Keratinocyte (primary cell): ENCODE data around the gene PCP2. TPM values are rescaled to one million over a fixed set of nuclear protein-coding genes. Genes with fewer than 3 reads are reported as not detected.

Experiments
- DNase-seq: peaks from one replicate; pipeline ENCODE4 v3.0.0-alpha.2; 2011; ENCODE audit warnings: low read depth, missing footprints, low spot score
- FAIRE-seq: peaks from 2 replicates; lab custom pipeline; 2011; peaks lifted over from hg19 to GRCh38; lab: Jason Lieb, UNC
- H2AFZ ChIP-seq: 2 replicates; pipeline ENCODE4 v1.6.0; 2012; ENCODE audit warnings: low read length, control low read depth, inconsistent platforms; ENCODE audit not compliant: control insufficient read depth
- H3K27ac ChIP-seq: 2 replicates; pipeline ENCODE4 v1.5.1; 2011; ENCODE audit warnings: low read length; ENCODE audit not compliant: control insufficient read depth, insufficient read depth
- H3K27me3 ChIP-seq: 3 replicates; pipeline ENCODE4 v1.6.0; 2011; ENCODE audit warnings: low read length; ENCODE audit not compliant: control insufficient read depth, insufficient read depth; ENCODE audit errors: extremely low read depth
- H3K36me3 ChIP-seq, 2 experiments: 2 replicates in 1 of 2; 3 replicates in 1 of 2; pipeline ENCODE4 v1.5.1; 2011; ENCODE audit warnings: low read length in 2 of 2, mild to moderate bottlenecking in 1 of 2; ENCODE audit not compliant: control insufficient read depth in 2 of 2, insufficient read depth in 2 of 2; ENCODE audit errors: extremely low read depth in 1 of 2
- H3K4me1 ChIP-seq: 3 replicates; pipeline ENCODE4 v1.5.1; 2011; ENCODE audit warnings: low read length; ENCODE audit not compliant: control insufficient read depth, insufficient read depth; ENCODE audit errors: extremely low read depth
- H3K4me2 ChIP-seq: 3 replicates; pipeline ENCODE4 v1.6.0; 2011; ENCODE audit warnings: low read depth, low read length; ENCODE audit not compliant: control insufficient read depth, insufficient read depth; ENCODE audit errors: extremely low read depth
- H3K4me3 ChIP-seq, 3 experiments: fragments of 200-600 bp in 1 of 3; sonication (generic) in 1 of 3; 2 replicates in 2 of 3; 3 replicates in 1 of 3; pipeline ENCODE4 v1.5.1; 2011 to 2016; ENCODE audit warnings: low read length in 3 of 3, mild to moderate bottlenecking in 3 of 3, control low read depth in 2 of 3, inconsistent platforms in 1 of 3, low read depth in 1 of 3, mixed read lengths in 1 of 3, mixed run types in 1 of 3, moderate library complexity in 1 of 3; ENCODE audit not compliant: control insufficient read depth in 2 of 3, insufficient read depth in 2 of 3; ENCODE audit errors: extremely low read depth in 1 of 3
- H3K79me2 ChIP-seq: 2 replicates; pipeline ENCODE4 v1.6.0; 2012; ENCODE audit warnings: low read length; ENCODE audit not compliant: control insufficient read depth, insufficient read depth
- H3K9ac ChIP-seq: 3 replicates; pipeline ENCODE4 v1.6.0; 2011; ENCODE audit warnings: low read length; ENCODE audit not compliant: control insufficient read depth, insufficient read depth; ENCODE audit errors: extremely low read depth
- H3K9me1 ChIP-seq: 3 replicates; pipeline ENCODE4 v1.6.0; 2011; ENCODE audit warnings: low read length; ENCODE audit not compliant: control insufficient read depth, insufficient read depth; ENCODE audit errors: extremely low read depth
- H3K9me3 ChIP-seq: 2 replicates; pipeline ENCODE4 v1.5.1; 2012; ENCODE audit warnings: low read depth, low read length; ENCODE audit not compliant: control insufficient read depth
- H4K20me1 ChIP-seq: 3 replicates; pipeline ENCODE4 v1.6.0; 2011; ENCODE audit warnings: low read length; ENCODE audit not compliant: control insufficient read depth, insufficient read depth; ENCODE audit errors: extremely low read depth
- EZH2 ChIP-seq: IDR thresholded peaks from one replicate; pipeline ENCODE4 v1.6.1; 2012; ENCODE audit warnings: inconsistent platforms, mild to moderate bottlenecking, low read length, moderate library complexity
- dilution Hi-C: fragments of 300-500 bp; cut with MboI; formaldehyde crosslinking; loops from one replicate; pipeline ENCODE4 v1.7.0; 2020; ENCODE audit warnings: low sequenced_read_pairs; ENCODE audit not compliant: extremely low pct_ligation_motif_present
- polyA plus RNA-seq, 5 experiments: library from polyadenylated mRNA; depleted of rRNA in 3 of 5; stranded (reverse) in 3 of 5; stranded (forward) in 1 of 5; unstranded in 1 of 5; fragments of >200 nt; gene quantifications; 1 replicate in 1 of 5; 2 replicates in 3 of 5; 3 replicates in 1 of 5; pipeline versions ENCODE4 v1.2.1 to v1.2.3, GENCODE V29; 2011 to 2012; ENCODE audit warnings: missing spikeins in 2 of 5, low read depth in 1 of 5, low replicate concordance in 1 of 5
- TF ChIP-seq, protein P1 (sequence below), 3 experiments: IDR thresholded peaks in 1 of 3; conservative IDR thresholded peaks in 1 of 3; optimal IDR thresholded peaks in 1 of 3; 2 replicates in 2 of 3; 3 replicates in 1 of 3; pipeline versions ENCODE3 to v1.5.1; 2011; ENCODE audit warnings: low read length in 3 of 3, mild to moderate bottlenecking in 3 of 3, moderate library complexity in 2 of 3, control low read depth in 1 of 3, inconsistent platforms in 1 of 3; ENCODE audit not compliant: insufficient read depth in 2 of 3; ENCODE audit errors: extremely low read depth in 1 of 3

PCP2 gene
- polyA plus RNA-seq, 1 donor (not counting 4 experiments of a cell fraction or from before 2014, with no cell fraction given): not detected

DNA sequence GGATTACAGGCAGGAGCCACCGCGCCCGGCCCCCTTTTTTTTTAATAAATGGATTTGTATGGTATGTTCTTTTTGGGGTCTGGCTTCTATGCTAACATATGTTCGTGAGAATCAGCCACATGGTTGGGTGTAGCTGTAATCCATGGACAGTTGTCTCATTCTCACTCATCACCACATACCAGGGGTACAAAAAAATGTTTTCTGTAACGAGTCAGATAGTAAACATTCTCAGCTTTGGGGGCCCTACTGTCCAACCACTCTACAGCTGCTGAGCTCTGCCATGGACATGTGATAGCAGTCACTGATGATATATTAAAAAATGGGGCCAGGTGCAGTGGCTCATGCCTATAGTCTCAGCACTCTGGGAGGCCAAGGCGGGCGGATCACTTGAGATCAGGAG is 30.2 kb upstream of the PCP2 start:
- Histone ChIP-seq H4K20me1 (no peaks in the 10 kb centered on the region), H3K4me1 (no peaks in the 10 kb centered on the region), H3K4me2 (no peak overlapping the region), H3K9me1 (no peaks in the 10 kb centered on the region), H3K9ac (no peak overlapping the region), H3K27ac (no peak overlapping the region), H3K9me3 (no peaks in the 10 kb centered on the region), H3K4me3 (no peak overlapping the region), H2AFZ (no peak overlapping the region), H3K27me3 (peaks cover under 1% of the 10 kb centered on the region), H3K36me3 (no peaks in the 10 kb centered on the region), H3K79me2 (no peaks in the 10 kb centered on the region)
- no peak for TF ChIP-seq EZH2
- TF ChIP-seq, protein P1, sequence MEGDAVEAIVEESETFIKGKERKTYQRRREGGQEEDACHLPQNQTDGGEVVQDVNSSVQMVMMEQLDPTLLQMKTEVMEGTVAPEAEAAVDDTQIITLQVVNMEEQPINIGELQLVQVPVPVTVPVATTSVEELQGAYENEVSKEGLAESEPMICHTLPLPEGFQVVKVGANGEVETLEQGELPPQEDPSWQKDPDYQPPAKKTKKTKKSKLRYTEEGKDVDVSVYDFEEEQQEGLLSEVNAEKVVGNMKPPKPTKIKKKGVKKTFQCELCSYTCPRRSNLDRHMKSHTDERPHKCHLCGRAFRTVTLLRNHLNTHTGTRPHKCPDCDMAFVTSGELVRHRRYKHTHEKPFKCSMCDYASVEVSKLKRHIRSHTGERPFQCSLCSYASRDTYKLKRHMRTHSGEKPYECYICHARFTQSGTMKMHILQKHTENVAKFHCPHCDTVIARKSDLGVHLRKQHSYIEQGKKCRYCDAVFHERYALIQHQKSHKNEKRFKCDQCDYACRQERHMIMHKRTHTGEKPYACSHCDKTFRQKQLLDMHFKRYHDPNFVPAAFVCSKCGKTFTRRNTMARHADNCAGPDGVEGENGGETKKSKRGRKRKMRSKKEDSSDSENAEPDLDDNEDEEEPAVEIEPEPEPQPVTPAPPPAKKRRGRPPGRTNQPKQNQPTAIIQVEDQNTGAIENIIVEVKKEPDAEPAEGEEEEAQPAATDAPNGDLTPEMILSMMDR (optimal IDR thresholded peaks at IDR 0.05 in 1 of 3, IDR thresholded peaks at IDR 0.05 in 1 of 3, conservative IDR thresholded peaks at IDR 0.05 in 1 of 3; ENCODE audit: extremely low read depth in 1 of 3, insufficient read depth in 2 of 3, low read length in 3 of 3): no peak
- dilution Hi-C loops: no loop called here
- FAIRE-seq (no peak), DNase-seq (no peak)

DNA sequence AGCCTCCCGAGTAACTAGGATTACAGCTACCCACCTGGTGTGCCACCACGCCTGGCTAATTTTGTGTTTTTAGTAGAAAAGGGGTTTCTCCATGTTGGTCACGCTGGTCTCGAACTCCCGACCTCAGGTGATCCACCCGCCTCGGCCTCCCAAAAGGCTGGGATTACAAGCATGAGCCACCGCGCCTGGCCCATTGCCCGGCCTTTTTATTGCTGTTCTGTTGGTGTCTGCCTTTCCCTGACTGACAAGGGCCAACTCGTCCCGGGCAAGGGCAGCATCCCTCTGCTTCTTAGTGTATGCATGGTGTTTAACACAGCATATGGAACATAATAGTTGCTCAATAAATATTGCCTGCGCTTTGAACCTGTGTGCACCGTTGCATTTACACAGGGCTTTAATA is 29.1 kb upstream of the PCP2 start:
- no peaks in the 10 kb centered on the region for H3K27me3 ChIP-seq
- H3K4me1 ChIP-seq: no peaks in the 10 kb centered on the region
- H3K9me1 ChIP-seq: no peaks in the 10 kb centered on the region
- dilution Hi-C loops: no loop called here
- H2AFZ ChIP-seq: no peak overlapping the region
- DNase-seq: no peak
- no peak overlapping the region for H3K4me3 ChIP-seq
- H3K27ac ChIP-seq: no peak overlapping the region
- no peak overlapping the region for H3K4me2 ChIP-seq
- no peaks in the 10 kb centered on the region for H4K20me1 ChIP-seq
- FAIRE-seq: no peak
- no peak overlapping the region for H3K9ac ChIP-seq
- no peaks in the 10 kb centered on the region for H3K36me3 ChIP-seq
- no peaks in the 10 kb centered on the region for H3K79me2 ChIP-seq
- H3K9me3 ChIP-seq: no peaks in the 10 kb centered on the region
- TF ChIP-seq, protein P1 (optimal IDR thresholded peaks at IDR 0.05 in 1 of 3, IDR thresholded peaks at IDR 0.05 in 1 of 3, conservative IDR thresholded peaks at IDR 0.05 in 1 of 3; ENCODE audit: extremely low read depth in 1 of 3, insufficient read depth in 2 of 3, low read length in 3 of 3): no peak
- TF ChIP-seq EZH2: no peak
